ENCODE results near the gene CNN3. TPM values are rescaled to one million over a fixed set of nuclear protein-coding genes. Genes with fewer than 3 reads are reported as not detected.

The CNN3 gene
- total RNA-seq, 2 experiments from 2014 or later: not detected

DNA sequence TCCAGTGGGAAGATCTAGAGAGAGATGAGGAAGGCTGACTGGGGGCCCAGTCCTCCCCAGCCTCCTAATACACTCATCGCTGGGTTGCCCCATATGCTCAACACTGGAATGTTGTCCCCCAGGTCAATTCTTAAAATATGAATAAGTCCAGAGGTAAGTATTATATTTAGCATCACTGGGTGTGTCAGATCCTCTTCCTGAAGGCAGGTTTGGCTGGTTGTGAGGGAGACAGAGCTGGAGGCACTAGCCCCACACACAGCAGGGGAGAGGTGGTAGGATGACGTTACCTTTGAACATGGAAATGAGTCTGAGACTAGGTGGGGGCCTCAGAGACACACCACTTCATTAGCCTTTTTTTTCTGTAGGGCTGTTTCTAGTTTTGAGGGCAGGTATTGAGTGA lies 64.2 kb downstream of the CNN3 start:
- intact Hi-C loops (cut with micrococcal nuclease; ENCODE audit: unreplicated experiment): no loop called here
- POLR2A ChIA-PET: no interaction called here
- no peak overlapping the region for H3K27ac ChIP-seq (ENCODE audit: low read depth, low read length, poor library complexity, severe bottlenecking)
- no peak for DNase-seq (ENCODE audit: low spot score)
- CTCF ChIA-PET (ENCODE audit: unreplicated experiment): no interaction called here
- no peaks in the 10 kb centered on the region for H3K36me3 ChIP-seq (ENCODE audit: insufficient read depth, low read length)
- no peaks in the 10 kb centered on the region for H3K9me2 ChIP-seq (ENCODE audit: insufficient read depth, low read length)
- H3K9me3 ChIP-seq (ENCODE audit: low read length): no peaks in the 10 kb centered on the region
- BruUV-seq (replicated peaks): no TSS peak
- no peaks in the 10 kb centered on the region for H3K79me2 ChIP-seq (ENCODE audit: insufficient read depth, low read depth, low read length)
- H3K4me2 ChIP-seq (ENCODE audit: low read length): no peak overlapping the region
- H3K4me3 ChIP-seq (ENCODE audit: low read depth, low read length, poor library complexity, severe bottlenecking): no peak overlapping the region
- H4K20me1 ChIP-seq (ENCODE audit: insufficient read depth, low read length): no peaks in the 10 kb centered on the region
- no peaks in the 10 kb centered on the region for H3K4me1 ChIP-seq (ENCODE audit: insufficient read depth, low read length, poor library complexity, severe bottlenecking)
- TF ChIP-seq EZH2phosphoT487 (IDR thresholded peaks at IDR 0.05; ENCODE audit: borderline replicate concordance, low read depth, low read length): no peak
- TF ChIP-seq, protein P1, sequence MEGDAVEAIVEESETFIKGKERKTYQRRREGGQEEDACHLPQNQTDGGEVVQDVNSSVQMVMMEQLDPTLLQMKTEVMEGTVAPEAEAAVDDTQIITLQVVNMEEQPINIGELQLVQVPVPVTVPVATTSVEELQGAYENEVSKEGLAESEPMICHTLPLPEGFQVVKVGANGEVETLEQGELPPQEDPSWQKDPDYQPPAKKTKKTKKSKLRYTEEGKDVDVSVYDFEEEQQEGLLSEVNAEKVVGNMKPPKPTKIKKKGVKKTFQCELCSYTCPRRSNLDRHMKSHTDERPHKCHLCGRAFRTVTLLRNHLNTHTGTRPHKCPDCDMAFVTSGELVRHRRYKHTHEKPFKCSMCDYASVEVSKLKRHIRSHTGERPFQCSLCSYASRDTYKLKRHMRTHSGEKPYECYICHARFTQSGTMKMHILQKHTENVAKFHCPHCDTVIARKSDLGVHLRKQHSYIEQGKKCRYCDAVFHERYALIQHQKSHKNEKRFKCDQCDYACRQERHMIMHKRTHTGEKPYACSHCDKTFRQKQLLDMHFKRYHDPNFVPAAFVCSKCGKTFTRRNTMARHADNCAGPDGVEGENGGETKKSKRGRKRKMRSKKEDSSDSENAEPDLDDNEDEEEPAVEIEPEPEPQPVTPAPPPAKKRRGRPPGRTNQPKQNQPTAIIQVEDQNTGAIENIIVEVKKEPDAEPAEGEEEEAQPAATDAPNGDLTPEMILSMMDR (conservative IDR thresholded peaks at IDR 0.05; ENCODE audit: low read length): no peak
- no peak overlapping the region for H2AFZ ChIP-seq (ENCODE audit: low read length)

DNA sequence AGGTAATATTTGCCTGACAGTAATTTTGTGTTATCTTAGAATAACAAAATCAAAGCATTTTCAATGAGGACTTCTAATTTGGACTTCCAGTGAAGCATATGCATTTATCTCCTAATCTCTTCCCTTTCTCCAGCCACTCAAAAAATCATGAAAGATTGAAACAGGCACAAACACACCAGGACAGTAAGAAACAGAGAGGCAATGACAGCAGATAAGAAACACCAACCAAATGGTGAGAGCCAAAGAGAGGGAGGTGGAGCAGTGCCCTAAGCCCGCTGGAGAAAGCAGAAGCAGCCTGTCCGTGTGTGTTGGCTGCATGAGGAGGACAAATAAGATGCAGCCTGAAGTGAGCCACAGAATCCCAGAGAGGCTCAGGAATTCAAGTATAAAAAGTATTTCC lies 67.7 kb downstream of the CNN3 start:
- ChIA-PET POLR2A (no interaction called here), CTCF (ENCODE audit: unreplicated experiment) (interaction anchor here (0.6 kb wide), 1 partner anchor 197 kb away, joined by 4 read pairs; no protein-coding TSS in a partner anchor)
- intact Hi-C loops (cut with micrococcal nuclease; ENCODE audit: unreplicated experiment): no loop called here
- Histone ChIP-seq H3K27ac (ENCODE audit: low read depth, low read length, poor library complexity, severe bottlenecking) (no peak overlapping the region), H2AFZ (ENCODE audit: low read length) (no peak overlapping the region), H3K79me2 (ENCODE audit: insufficient read depth, low read depth, low read length) (no peaks in the 10 kb centered on the region), H3K36me3 (ENCODE audit: insufficient read depth, low read length) (no peaks in the 10 kb centered on the region), H3K9me3 (ENCODE audit: low read length) (no peaks in the 10 kb centered on the region), H3K4me3 (ENCODE audit: low read depth, low read length, poor library complexity, severe bottlenecking) (no peak overlapping the region), H3K4me2 (ENCODE audit: low read length) (no peak overlapping the region), H3K9me2 (ENCODE audit: insufficient read depth, low read length) (no peaks in the 10 kb centered on the region), H4K20me1 (ENCODE audit: insufficient read depth, low read length) (no peaks in the 10 kb centered on the region), H3K4me1 (ENCODE audit: insufficient read depth, low read length, poor library complexity, severe bottlenecking) (no peaks in the 10 kb centered on the region)
- no peak for DNase-seq (ENCODE audit: low spot score)
- TF ChIP-seq, protein P1 (conservative IDR thresholded peaks at IDR 0.05; ENCODE audit: low read length): no peak
- no peak for TF ChIP-seq EZH2phosphoT487 (IDR thresholded peaks at IDR 0.05; ENCODE audit: borderline replicate concordance, low read depth, low read length)
- BruUV-seq (replicated peaks): no TSS peak

DNA sequence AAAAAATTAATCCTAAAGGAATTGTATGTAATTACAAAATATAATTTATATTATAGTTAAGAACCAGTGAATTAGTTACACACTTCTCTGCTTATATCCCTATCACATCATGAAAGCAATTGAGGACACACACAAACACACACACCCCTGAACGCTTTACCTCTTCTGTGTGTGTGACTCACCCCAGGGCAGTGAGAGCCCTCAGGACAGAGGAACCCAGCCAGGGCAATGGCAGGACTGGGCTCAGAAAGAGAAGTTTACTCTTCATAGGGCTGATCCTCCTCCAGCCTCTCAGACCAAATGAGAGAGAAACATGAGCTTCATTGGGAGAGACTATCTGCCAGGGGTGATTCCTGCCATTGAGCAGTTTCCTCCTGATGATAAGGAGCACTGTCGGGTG lies 68.6 kb downstream of the CNN3 start:
- intact Hi-C loops (cut with micrococcal nuclease; ENCODE audit: unreplicated experiment): no loop called here
- no peaks in the 10 kb centered on the region for H3K79me2 ChIP-seq (ENCODE audit: insufficient read depth, low read depth, low read length)
- no peaks in the 10 kb centered on the region for H3K9me3 ChIP-seq (ENCODE audit: low read length)
- ChIA-PET POLR2A (no interaction called here), CTCF (ENCODE audit: unreplicated experiment) (no interaction called here)
- TF ChIP-seq EZH2phosphoT487 (IDR thresholded peaks at IDR 0.05; ENCODE audit: borderline replicate concordance, low read depth, low read length): no peak
- TF ChIP-seq, protein P1 (conservative IDR thresholded peaks at IDR 0.05; ENCODE audit: low read length): no peak
- no peak overlapping the region for H2AFZ ChIP-seq (ENCODE audit: low read length)
- no peak for DNase-seq (ENCODE audit: low spot score)
- H3K36me3 ChIP-seq (ENCODE audit: insufficient read depth, low read length): no peaks in the 10 kb centered on the region
- H3K4me3 ChIP-seq (ENCODE audit: low read depth, low read length, poor library complexity, severe bottlenecking): no peak overlapping the region
- no peaks in the 10 kb centered on the region for H4K20me1 ChIP-seq (ENCODE audit: insufficient read depth, low read length)
- H3K27ac ChIP-seq (ENCODE audit: low read depth, low read length, poor library complexity, severe bottlenecking): no peak overlapping the region
- no peaks in the 10 kb centered on the region for H3K4me1 ChIP-seq (ENCODE audit: insufficient read depth, low read length, poor library complexity, severe bottlenecking)
- no TSS peak for BruUV-seq (replicated peaks)
- H3K9me2 ChIP-seq (ENCODE audit: insufficient read depth, low read length): no peaks in the 10 kb centered on the region
- H3K4me2 ChIP-seq (ENCODE audit: low read length): no peak overlapping the region
